NOMO-1 treated with DMSO at 0.1 percent for 48 hours (cell line): ENCODE data around the gene BAIAP3.

Source experiments
- DNase-seq: peaks from one replicate; lab custom pipeline; 2025; ENCODE audit not compliant: unreplicated experiment; lab: John Stamatoyannopoulos, UW

The BAIAP3 gene

DNA sequence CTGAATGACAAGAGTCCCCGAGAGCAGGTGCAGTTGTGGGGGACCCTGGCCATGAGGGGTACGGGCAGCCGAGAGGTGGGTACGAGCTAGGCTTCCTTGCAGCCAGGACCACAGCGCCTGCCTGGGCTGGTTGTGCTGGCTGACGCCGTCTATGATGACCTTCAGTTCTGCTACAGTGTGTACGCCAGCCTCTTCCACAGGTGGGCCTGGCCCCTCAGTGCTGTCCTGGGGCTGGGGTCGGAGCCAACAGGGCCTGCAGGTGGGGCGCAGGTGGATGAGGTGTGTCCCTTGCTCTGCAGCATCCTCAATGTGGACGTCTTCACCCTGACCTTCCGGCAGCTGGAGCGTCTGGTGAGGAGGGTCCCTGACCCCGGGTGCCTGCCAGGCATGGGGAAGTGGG lies 11.1 kb downstream of the BAIAP3 start:
- DNase-seq: no peak

GRCh38 chr16:1345087-1345486 lies 11.6 kb downstream of the BAIAP3 start:
- no peak for DNase-seq

- no peak for DNase-seq
These were observed 12.4 kb downstream of the BAIAP3 start for GRCh38 chr16:1345651-1346421.

DNA sequence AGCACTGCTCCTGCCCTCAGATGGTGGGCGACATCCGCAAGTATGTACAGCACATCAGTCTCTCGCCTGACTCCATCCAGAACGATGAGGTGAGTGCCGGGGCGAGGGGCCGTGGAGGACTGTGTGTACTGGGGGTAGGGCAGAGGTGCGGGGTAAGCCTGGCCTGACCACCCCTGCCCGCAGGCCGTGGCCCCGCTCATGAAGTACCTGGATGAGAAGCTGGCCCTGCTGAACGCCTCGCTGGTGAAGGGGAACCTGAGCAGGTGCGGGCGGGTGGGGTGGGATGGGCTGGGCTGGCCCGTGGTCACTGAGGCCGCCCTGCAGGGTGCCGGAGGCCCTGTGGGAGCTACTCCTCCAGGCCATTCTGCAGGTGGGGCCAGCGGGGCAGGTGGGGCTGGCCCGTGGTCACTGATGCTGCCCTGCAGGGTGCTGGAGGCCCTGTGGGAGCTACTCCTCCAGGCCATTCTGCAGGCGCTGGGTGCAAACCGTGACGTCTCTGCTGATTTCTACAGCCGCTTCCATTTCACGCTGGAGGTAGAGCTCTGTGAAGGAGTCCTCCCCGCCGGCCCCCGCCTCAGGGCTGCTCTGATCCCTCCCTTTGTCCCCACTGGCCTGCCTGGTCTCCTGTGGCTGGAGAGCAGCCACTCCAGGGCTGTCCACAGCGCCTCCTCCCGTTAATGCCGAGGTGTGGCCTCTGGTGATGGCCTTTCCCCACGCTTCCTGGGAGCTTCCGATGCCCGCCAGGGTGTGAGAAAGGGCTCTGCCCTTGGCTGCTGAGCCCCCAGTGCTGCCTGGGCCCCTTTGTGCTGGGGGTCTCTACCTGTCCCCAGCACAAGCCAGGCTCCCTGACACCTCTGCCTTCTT lies 13.2 kb downstream of the BAIAP3 start:
- DNase-seq: no peak

GRCh38 chr16:1347286-1347855 lies 13.9 kb downstream of the BAIAP3 start:
- no peak for DNase-seq

GRCh38 chr16:1347962-1348361 lies 14.5 kb downstream of the BAIAP3 start:
- no peak for DNase-seq

- no peak for DNase-seq
These were observed 15.0 kb downstream of the BAIAP3 start for GRCh38 chr16:1348441-1348840.

GRCh38 chr16:1348926-1349325 lies 15.5 kb downstream of the BAIAP3 start:
- no peak for DNase-seq

GRCh38 chr16:1349351-1349750 lies 15.9 kb downstream of the BAIAP3 start:
- DNase-seq: no peak

GRCh38 chr16:1349951-1350350 lies 16.5 kb downstream of the BAIAP3 start:
- no peak for DNase-seq

- DNase-seq: no peak
These were observed 17.2 kb downstream of the BAIAP3 start for GRCh38 chr16:1350691-1351090.

DNA sequence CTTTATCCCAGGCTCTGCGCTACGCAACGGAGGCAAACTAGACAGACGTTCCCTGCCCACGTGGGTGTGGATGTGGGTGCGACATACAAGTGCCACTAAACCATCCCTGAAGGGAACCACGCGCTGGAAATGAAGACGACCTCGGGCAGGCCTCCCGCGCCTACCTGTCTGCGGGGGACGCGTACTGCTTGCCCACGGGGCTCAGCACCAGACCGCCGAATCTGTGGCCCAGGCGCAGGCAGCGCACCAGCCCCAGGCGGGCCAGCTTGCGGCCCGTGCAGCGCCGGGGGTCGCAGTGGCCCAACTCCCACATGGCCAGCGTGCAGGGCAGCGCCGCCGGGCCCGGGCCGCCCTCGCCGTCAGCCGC lies 17.8 kb downstream of the BAIAP3 start:
- no peak for DNase-seq

DNA sequence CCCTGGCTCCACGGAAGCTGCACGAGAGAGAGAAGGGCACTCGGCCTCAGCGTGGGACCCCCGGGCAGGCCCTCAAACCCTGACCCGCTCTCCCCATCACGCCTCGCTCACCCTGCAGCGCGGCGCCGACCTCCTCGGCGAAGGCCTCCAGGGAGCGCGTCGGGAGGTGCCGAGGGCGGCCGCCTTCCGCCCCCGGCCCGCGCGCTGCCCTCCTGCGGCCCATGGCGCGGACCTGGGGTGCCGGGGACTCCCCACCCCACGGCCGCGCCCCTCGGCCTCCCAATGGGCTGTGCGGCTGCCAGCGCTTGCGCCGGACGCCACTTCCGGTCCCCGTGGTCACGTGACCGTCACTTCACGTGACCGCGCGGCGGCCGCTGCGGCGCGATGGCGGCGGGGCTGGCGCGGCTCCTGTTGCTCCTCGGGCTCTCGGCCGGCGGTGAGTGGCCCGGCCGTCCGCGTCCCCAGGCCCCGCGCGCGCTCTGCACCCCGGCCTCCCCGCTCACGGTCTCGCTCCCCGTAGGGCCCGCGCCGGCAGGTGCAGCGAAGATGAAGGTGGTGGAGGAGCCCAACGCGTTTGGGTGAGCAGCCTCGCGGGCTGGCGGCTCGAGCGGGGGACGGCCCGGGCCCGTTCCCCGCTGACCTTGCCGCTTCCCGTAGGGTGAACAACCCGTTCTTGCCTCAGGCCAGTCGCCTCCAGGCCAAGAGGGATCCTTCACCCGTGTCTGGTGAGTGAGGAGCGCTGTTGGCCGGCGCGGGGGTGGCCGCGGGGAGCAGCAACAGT lies 18.3 kb downstream of the BAIAP3 start, which contains the start of the genes GNPTG and TSR3:
GNPTG (plus strand) TSS at position 350 of the 781 bp plus-strand sequence; CDS start at position 385, 35 bp downstream.
TSR3 (minus strand) TSS at position 297 of the 781 bp plus-strand sequence; CDS start at position 223, 74 bp downstream.
- DNase-seq: peak; percentile 56

GRCh38 chr16:1354815-1355540 lies 21.5 kb downstream of the BAIAP3 start:
- DNase-seq: no peak

DNA sequence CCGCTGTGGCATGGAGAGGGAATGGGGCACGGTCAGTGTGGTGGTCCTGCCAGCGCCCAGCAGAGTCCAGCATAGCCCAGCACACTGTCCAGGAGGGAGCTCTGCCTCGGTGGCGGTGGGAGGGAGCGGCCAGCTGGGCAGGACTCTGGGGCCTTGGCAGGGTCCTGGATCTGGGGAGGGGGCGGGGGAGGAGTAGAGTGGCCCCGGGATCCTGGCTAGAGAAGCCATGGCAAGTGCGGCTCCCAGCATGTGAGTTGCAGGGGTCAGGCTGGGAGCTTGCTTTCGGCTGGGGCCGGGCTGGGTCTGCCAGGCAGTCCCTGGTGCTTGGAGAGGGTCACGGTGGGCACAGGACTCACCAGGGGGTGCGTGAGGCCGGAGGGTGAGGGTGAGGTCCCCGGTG lies 22.1 kb downstream of the BAIAP3 start:
- DNase-seq: no peak

DNA sequence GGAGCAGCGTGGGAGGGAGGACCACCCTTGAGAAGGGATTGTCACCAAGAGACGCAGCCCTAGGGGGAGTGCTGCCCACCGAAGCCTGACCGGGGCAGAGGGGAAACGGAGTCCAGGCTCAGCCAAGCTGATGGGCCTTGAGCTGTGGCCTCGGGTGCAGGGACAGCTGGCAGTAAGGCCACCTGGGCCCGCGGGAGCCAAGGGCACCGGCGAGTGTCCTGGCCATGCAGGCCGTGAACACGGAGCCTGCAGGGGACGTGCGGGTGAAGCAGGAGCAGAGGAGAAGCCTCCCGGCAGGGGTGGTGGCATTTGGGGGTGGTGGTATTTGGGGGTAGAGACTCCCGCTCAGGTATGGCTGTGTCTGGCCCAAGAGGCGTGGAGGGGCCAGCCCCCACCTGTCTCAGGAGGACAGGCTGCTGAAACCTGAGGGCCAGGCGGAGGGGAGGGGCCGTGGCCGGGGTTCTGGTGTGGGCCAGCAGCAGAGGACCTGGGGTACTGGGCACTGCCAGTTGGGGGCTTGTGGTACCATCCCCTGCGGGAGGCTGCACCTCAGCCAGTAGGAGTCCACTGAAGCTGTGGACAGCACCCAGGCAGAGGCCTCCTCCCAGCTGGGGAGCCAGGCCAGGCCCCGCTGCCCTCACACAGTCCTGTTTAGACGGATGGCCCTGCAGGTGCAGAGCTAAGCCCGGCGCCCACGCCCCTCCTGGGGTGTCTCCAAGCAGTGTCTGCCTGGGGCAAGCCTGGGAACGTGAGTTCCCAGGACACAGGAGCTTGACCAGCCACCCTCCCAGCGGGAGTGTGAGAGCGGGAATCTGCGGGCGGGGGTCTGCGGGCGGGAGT lies 22.8 kb downstream of the BAIAP3 start:
- DNase-seq: no peak

DNA sequence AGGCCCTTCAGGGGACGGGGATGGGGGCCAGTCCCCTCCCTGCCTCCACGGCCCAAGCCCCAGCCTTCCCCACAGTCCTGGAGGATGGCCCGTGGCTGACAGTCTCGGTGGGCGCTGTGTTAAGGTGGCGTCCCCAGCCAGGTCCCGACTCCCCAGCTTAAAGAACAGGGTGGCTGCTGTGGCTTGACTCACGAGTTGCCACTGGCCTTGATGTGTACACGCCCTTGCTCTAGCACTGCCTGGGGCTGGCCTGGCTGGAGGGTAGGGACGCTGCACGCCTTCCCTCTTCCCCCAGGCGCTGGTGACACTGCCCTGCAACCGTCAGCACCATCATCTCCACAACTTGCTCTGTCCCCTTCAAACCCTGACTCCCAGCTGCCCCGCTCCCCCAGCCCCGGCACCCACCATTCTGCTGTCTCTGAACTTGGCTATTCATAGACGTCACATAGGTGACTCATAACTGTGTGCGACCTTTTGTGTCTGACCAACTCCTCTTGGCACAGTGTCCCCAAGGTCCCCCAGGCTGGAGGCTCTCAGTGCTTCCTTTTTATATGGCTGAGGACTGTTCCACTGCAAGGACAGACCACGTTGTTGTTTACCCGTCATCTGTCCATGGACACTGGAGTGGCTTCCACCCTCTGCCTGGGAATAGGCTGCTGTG lies 24.6 kb downstream of the BAIAP3 start:
- no peak for DNase-seq

- no peak for DNase-seq
These were observed 28.4 kb downstream of the BAIAP3 start for GRCh38 chr16:1361685-1362360.
